HFF-Myc (cell line): Measurements from ENCODE around the gene PPDPF.
"Not testable (repeated sequence)": the region's sequence is repeated elsewhere in the genome, so short reads cannot be mapped to it uniquely, and the experiment has no call there.

Source experiments
- DNase-seq: peaks from one replicate; pipeline ENCODE4 v3.0.0-alpha.2; 2011; ENCODE audit warnings: low read depth; ENCODE audit errors: extremely low read depth
- H3K4me3 ChIP-seq: replicated peaks from 2 replicates; pipeline ENCODE4 v1.5.1; 2011; ENCODE audit warnings: low read depth, mild to moderate bottlenecking, control low read depth, low read length
- CTCF ChIP-seq: IDR thresholded peaks from 2 replicates; pipeline ENCODE4 v1.5.1; 2012; ENCODE audit warnings: mild to moderate bottlenecking, low read depth, low read length, control low read depth; ENCODE audit errors: missing control alignments

The PPDPF gene

GRCh38 chr20:63505723-63506122 lies 14.8 kb upstream of the PPDPF start:
- no peak for TF ChIP-seq CTCF
- no peak overlapping the region for H3K4me3 ChIP-seq
- no peak for DNase-seq

- TF ChIP-seq CTCF: no peak
- H3K4me3 ChIP-seq: no peak overlapping the region
- DNase-seq: no peak
Measured at GRCh38 chr20:63507083-63507743, 13.4 kb upstream of the PPDPF start.

- no peak overlapping the region for H3K4me3 ChIP-seq
- TF ChIP-seq CTCF: no peak
- DNase-seq: no peak
Measured at GRCh38 chr20:63508072-63508768, 12.3 kb upstream of the PPDPF start.

- DNase-seq: no peak
- TF ChIP-seq CTCF: no peak
- H3K4me3 ChIP-seq: no peak overlapping the region
Measured at GRCh38 chr20:63509088-63509564, 11.4 kb upstream of the PPDPF start.

GRCh38 chr20:63513207-63513606 lies 7.4 kb upstream of the PPDPF start:
- DNase-seq: no peak
- no peak for TF ChIP-seq CTCF
- H3K4me3 ChIP-seq: no peak overlapping the region

- H3K4me3 ChIP-seq, DNase-seq: not testable (repeated sequence)
Measured at GRCh38 chr20:63514520-63514919, 6.0 kb upstream of the PPDPF start.

- no peak overlapping the region for H3K4me3 ChIP-seq
- no peak for TF ChIP-seq CTCF
- no peak for DNase-seq
Measured at GRCh38 chr20:63517376-63518309, 2.9 kb upstream of the PPDPF start.
